Mucosa of rectum (tissue), 2 donors: ENCODE measurements around the gene SHISA7.

Experiments used
- H3K27ac ChIP-seq, 2 donors: one replicate each; pipeline ENCODE4 v1.7.0; 2013; ENCODE audit warnings: inconsistent platforms in 2 of 2, low read depth in 2 of 2, low read length in 2 of 2
- H3K27me3 ChIP-seq, 2 donors: one replicate each; pipeline ENCODE4 v1.7.0; 2013; ENCODE audit warnings: low read length in 2 of 2; ENCODE audit not compliant: control insufficient read depth in 2 of 2, insufficient read depth in 2 of 2
- H3K36me3 ChIP-seq, 2 donors: one replicate each; pipeline ENCODE4 v1.7.0; 2013; ENCODE audit warnings: low read length in 2 of 2; ENCODE audit not compliant: control insufficient read depth in 2 of 2, insufficient read depth in 2 of 2
- H3K4me1 ChIP-seq, 2 donors: one replicate each; pipeline ENCODE4 v1.7.0; 2013; ENCODE audit warnings: low read length in 2 of 2, mild to moderate bottlenecking in 1 of 2; ENCODE audit not compliant: control insufficient read depth in 2 of 2, insufficient read depth in 2 of 2
- H3K4me3 ChIP-seq, 2 donors: one replicate each; pipeline ENCODE4 v1.7.0; 2013; ENCODE audit warnings: low read length in 2 of 2
- H3K9ac ChIP-seq, 2 donors: one replicate each; pipeline ENCODE4 v1.7.0; 2013; ENCODE audit warnings: low read length in 2 of 2, low read depth in 1 of 2, mild to moderate bottlenecking in 1 of 2
- H3K9me3 ChIP-seq, 2 donors: one replicate each; pipeline ENCODE4 v1.7.0; 2013; ENCODE audit warnings: low read length in 2 of 2; ENCODE audit not compliant: control insufficient read depth in 2 of 2
- donor health status: healthy.
- donor health status: Normal muscosa, but diverticular disease.

SHISA7 gene

GRCh38 chr19:55400281-55401087, 42.6 kb downstream of the SHISA7 start:
- H3K4me1 ChIP-seq, result no peaks in the 10 kb centered on the region
- no peak overlapping the region for H3K27ac ChIP-seq
- H3K4me3 ChIP-seq, result no peak overlapping the region
- peaks cover 11 to 36% of the 10 kb centered on the region in 2 donors for H3K36me3 ChIP-seq
- H3K9ac ChIP-seq, result no peak overlapping the region
- H3K27me3 ChIP-seq, result no peaks in the 10 kb centered on the region
- H3K9me3 ChIP-seq, result no peaks in the 10 kb centered on the region

DNA sequence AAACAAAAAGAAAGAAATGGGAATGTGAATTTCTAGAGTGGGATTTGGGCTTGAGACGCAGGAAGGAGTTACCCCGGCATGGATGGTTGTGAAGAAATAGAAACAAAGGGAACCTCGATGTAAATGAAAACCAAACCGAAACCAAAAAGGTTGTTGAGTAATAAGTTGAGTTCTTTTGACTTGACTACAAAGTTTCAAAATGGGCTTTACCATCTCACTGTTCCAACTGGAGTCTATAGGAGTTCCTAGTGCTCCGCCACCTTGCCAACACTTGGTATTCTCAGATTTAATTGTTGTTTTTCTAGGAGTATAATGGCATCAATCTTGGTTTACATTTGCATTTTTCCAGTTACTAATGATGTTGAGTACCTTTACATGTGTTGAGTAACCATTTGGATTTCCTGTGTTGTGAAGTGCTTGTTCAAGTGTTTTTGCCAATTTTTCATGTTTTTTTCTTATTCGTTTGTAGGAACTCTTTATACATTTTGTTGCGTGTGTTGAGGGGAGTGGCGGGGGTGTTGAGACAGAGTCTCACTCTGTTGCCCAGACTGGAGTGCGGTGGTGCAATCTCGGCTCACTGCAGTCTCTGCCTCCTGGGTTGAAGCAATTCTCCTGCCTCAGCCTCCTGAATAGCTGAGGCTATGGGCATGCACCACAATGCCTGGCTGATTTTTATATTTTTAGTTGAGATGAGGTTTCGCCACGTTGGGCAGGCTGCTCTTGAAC, 44.7 kb downstream of the SHISA7 start:
- no peaks in the 10 kb centered on the region for H3K4me1 ChIP-seq
- peaks cover 11 to 28% of the 10 kb centered on the region in 2 donors for H3K36me3 ChIP-seq
- no peak overlapping the region for H3K9ac ChIP-seq
- H3K9me3 ChIP-seq, result no peaks in the 10 kb centered on the region
- H3K27me3 ChIP-seq, result no peaks in the 10 kb centered on the region
- H3K27ac ChIP-seq, result no peak overlapping the region
- H3K4me3 ChIP-seq, result no peak overlapping the region

- Histone ChIP-seq H3K4me3 (no peak overlapping the region), H3K27ac (no peak overlapping the region), H3K9ac (no peak overlapping the region), H3K36me3 (peaks cover 20 to 32% of the 10 kb centered on the region in 2 donors), H3K9me3 (no peaks in the 10 kb centered on the region), H3K4me1 (peaks cover 6% of the 10 kb centered on the region in 2 donors), H3K27me3 (no peaks in the 10 kb centered on the region)
Measured at GRCh38 chr19:55392820-55393761, 50.0 kb downstream of the SHISA7 start.

- H3K9me3 ChIP-seq, result no peaks in the 10 kb centered on the region
- H3K9ac ChIP-seq, result no peak overlapping the region
- H3K4me1 ChIP-seq, result peaks cover 17% of the 10 kb centered on the region in 2 donors
- no peaks in the 10 kb centered on the region for H3K27me3 ChIP-seq
- no peak overlapping the region for H3K27ac ChIP-seq
- H3K4me3 ChIP-seq, result no peak overlapping the region
- peaks cover 30 to 43% of the 10 kb centered on the region in 2 donors for H3K36me3 ChIP-seq
Measured at GRCh38 chr19:55391702-55392615, 51.1 kb downstream of the SHISA7 start.

- Histone ChIP-seq H3K36me3 (peaks cover 31 to 44% of the 10 kb centered on the region in 2 donors), H3K4me1 (peaks cover 23 to 24% of the 10 kb centered on the region in 2 donors), H3K27me3 (no peaks in the 10 kb centered on the region), H3K9me3 (no peaks in the 10 kb centered on the region), H3K9ac (no peak overlapping the region), H3K27ac (no peak overlapping the region), H3K4me3 (no peak overlapping the region)
Measured at GRCh38 chr19:55391191-55391670, 51.9 kb downstream of the SHISA7 start.

DNA sequence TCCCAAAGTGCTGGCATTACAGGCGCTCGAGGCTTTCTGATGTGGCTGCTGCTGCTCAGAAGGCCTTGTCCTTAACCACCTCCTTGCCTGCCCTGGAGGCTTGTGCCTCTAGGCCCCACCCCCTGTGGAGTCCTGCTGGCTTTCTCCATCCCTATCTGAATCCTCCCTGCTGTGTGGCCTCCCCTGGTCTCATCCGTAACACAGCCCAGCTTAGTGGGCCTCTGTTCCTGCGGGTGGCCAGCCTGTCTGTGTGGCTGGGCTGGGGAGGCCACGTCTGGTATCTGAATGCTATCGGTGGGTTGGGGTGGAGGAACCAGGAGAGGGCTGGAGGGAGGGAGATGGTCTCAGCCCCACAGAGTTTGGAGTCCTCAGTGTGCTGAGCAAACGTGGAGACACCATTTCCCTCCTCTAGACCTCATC, 52.6 kb downstream of the SHISA7 start:
- Histone ChIP-seq H3K9ac (no peak overlapping the region), H3K36me3 (peaks cover 31 to 44% of the 10 kb centered on the region in 2 donors), H3K27ac (no peak overlapping the region), H3K4me3 (no peak overlapping the region), H3K9me3 (no peaks in the 10 kb centered on the region), H3K4me1 (peaks cover 23 to 25% of the 10 kb centered on the region in 2 donors), H3K27me3 (no peaks in the 10 kb centered on the region)

- no peaks in the 10 kb centered on the region for H3K27me3 ChIP-seq
- no peak overlapping the region for H3K4me3 ChIP-seq
- H3K4me1 ChIP-seq, result peaks cover 29 to 30% of the 10 kb centered on the region in 2 donors
- H3K27ac ChIP-seq, result no peak overlapping the region
- H3K9ac ChIP-seq, result no peak overlapping the region
- no peaks in the 10 kb centered on the region for H3K9me3 ChIP-seq
- H3K36me3 ChIP-seq, result peaks cover 31 to 44% of the 10 kb centered on the region in 2 donors
Measured at GRCh38 chr19:55389386-55390317, 53.4 kb downstream of the SHISA7 start.

- peaks cover 39 to 41% of the 10 kb centered on the region in 2 donors for H3K4me1 ChIP-seq
- H3K9me3 ChIP-seq, result no peaks in the 10 kb centered on the region
- no peaks in the 10 kb centered on the region for H3K27me3 ChIP-seq
- H3K36me3 ChIP-seq, result peaks cover 31 to 44% of the 10 kb centered on the region in 2 donors
- H3K27ac ChIP-seq, result no peak overlapping the region
- peak overlapping the region; percentile 54 to 97 for H3K9ac ChIP-seq
- H3K4me3 ChIP-seq, result peak overlapping the region; percentile 99
Measured at GRCh38 chr19:55387736-55388497, 55.2 kb downstream of the SHISA7 start.
